Lower leg skin (tissue), 4 donors: ENCODE data around the gene LUZP1. TPM values are rescaled to one million over a fixed set of nuclear protein-coding genes. Genes with fewer than 3 reads are reported as not detected.

Experiments
- DNase-seq, 2 donors: peaks; one replicate each; pipeline ENCODE4 v3.0.0-alpha.2; 2019; ENCODE audit warnings: low spot score in 2 of 2
- H3K4me3 ChIP-seq: fragments of 200-600 bp; sonication (generic); 2 replicates; pipeline ENCODE4 v1.5.1; 2017; ENCODE audit warnings: mild to moderate bottlenecking, low read depth; ENCODE audit not compliant: poor library complexity, severe bottlenecking
- POLR2A ChIP-seq, 2 donors: fragments of 450-650 bp; IDR thresholded peaks; one replicate each; pipeline ENCODE4 v1.6.1; 2016 to 2017; ENCODE audit warnings: antibody characterized with exemption in 2 of 2, mild to moderate bottlenecking in 1 of 2, moderate library complexity in 1 of 2
- WGBS, 2 donors: methylation state at CpG; one replicate each; pipeline ENCODE4 v1.1.5; 2018; 5-methylcytosine and 5-hydroxymethylcytosine counted together
- intact Hi-C: fragments of 100-400 bp; cut with DNase I; formaldehyde crosslinking; loops from one replicate; pipeline ENCODE4 v1.15.0; 2023; ENCODE audit warnings: low total_unique reads
- total RNA-seq, 4 donors: library from RNA; depleted of rRNA; stranded (reverse); fragments of >200 nt; gene quantifications; one replicate each; pipeline ENCODE4 v1.1.0, GENCODE V29; 2016
- TF ChIP-seq, protein P1 (sequence below), 3 donors: fragments of 450-650 bp; IDR thresholded peaks; one replicate each; pipeline ENCODE4 v1.5.1; 2016; ENCODE audit warnings: antibody characterized with exemption in 3 of 3, mild to moderate bottlenecking in 3 of 3, moderate library complexity in 2 of 3

LUZP1 gene
- total RNA-seq, 4 donors from 2014 or later = 14.2 to 25.5 (median 19.3) TPM

DNA sequence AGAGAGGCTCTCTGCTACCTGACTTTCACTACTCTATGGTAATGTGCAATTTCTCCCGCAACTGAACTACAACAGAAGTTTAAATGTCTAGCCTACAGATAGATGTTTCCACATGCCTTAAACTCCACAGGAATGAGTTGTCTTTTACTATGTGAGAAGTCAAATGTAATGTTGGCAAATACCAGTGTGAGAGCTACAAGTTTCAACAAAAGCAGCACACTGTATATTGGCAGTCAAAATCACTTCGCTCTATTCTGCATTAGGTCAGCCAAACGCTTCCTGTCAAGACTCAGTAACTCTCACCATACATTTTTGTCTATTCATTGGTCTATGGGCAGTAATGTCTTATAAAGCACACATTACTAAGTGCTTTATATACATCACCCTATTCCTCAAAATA is 41.9 kb downstream of the LUZP1 start:
- WGBS, 2 donors = 51 to 61% methylated on average over 3 of the region's 3 CpGs
- no peak overlapping the region for H3K4me3 ChIP-seq
- intact Hi-C loops = no loop called here
- no peak for DNase-seq
- no peak for TF ChIP-seq POLR2A (IDR thresholded peaks at IDR 0.05)
- TF ChIP-seq, protein P1, sequence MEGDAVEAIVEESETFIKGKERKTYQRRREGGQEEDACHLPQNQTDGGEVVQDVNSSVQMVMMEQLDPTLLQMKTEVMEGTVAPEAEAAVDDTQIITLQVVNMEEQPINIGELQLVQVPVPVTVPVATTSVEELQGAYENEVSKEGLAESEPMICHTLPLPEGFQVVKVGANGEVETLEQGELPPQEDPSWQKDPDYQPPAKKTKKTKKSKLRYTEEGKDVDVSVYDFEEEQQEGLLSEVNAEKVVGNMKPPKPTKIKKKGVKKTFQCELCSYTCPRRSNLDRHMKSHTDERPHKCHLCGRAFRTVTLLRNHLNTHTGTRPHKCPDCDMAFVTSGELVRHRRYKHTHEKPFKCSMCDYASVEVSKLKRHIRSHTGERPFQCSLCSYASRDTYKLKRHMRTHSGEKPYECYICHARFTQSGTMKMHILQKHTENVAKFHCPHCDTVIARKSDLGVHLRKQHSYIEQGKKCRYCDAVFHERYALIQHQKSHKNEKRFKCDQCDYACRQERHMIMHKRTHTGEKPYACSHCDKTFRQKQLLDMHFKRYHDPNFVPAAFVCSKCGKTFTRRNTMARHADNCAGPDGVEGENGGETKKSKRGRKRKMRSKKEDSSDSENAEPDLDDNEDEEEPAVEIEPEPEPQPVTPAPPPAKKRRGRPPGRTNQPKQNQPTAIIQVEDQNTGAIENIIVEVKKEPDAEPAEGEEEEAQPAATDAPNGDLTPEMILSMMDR (IDR thresholded peaks at IDR 0.05) = no peak

- DNase-seq = no peak
- 39 to 48% methylated on average over 1 of the region's 1 CpG for WGBS, 2 donors
- no peak for TF ChIP-seq POLR2A (IDR thresholded peaks at IDR 0.05)
- TF ChIP-seq, protein P1 (IDR thresholded peaks at IDR 0.05) = no peak
- no peak overlapping the region for H3K4me3 ChIP-seq
- intact Hi-C loops = no loop called here
Measured at GRCh38 chr1:23126200-23126599, 42.5 kb downstream of the LUZP1 start.

DNA sequence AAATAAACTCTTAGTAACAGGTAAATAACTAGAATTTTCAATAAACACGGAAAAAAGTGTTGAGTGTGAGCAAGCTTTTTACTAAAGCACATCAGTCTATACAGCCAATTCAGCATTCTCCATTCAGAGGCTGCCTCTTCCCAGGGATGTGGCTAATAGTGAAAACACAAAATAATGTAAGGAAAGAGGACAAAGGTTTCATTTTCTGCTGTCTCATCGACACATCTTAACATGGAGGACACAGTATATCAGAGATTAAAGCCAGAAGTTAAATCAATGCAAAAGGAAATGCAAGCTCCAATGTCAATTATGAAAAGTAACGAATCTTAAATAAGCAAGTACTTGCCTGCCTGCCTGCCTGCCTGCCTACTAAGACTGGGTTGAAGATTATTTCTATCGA is 43.2 kb downstream of the LUZP1 start:
- H3K4me3 ChIP-seq = no peak overlapping the region
- TF ChIP-seq, protein P1 (IDR thresholded peaks at IDR 0.05) = no peak
- TF ChIP-seq POLR2A (IDR thresholded peaks at IDR 0.05) = no peak
- intact Hi-C loops = no loop called here
- no peak for DNase-seq
- WGBS, 2 donors = 63% methylated on average over 4 of the region's 4 CpGs

- intact Hi-C loops = no loop called here
- no peak for DNase-seq
- TF ChIP-seq, protein P1 (IDR thresholded peaks at IDR 0.05) = no peak
- TF ChIP-seq POLR2A (IDR thresholded peaks at IDR 0.05) = no peak
- H3K4me3 ChIP-seq = no peak overlapping the region
- 82 to 86% methylated on average over 4 of the region's 4 CpGs for WGBS, 2 donors
Measured at GRCh38 chr1:23124259-23125026, 44.2 kb downstream of the LUZP1 start.

GRCh38 chr1:23123528-23123927 is 45.1 kb downstream of the LUZP1 start:
- DNase-seq = no peak
- no peak overlapping the region for H3K4me3 ChIP-seq
- intact Hi-C loops = no loop called here
- TF ChIP-seq, protein P1 (IDR thresholded peaks at IDR 0.05) = no peak
- TF ChIP-seq POLR2A (IDR thresholded peaks at IDR 0.05) = no peak

GRCh38 chr1:23122796-23123195 is 45.9 kb downstream of the LUZP1 start:
- intact Hi-C loops = no loop called here
- no peak overlapping the region for H3K4me3 ChIP-seq
- DNase-seq = no peak
- WGBS, 2 donors = 30 to 37% methylated on average over 4 of the region's 4 CpGs
- TF ChIP-seq, protein P1 (IDR thresholded peaks at IDR 0.05) = no peak
- no peak for TF ChIP-seq POLR2A (IDR thresholded peaks at IDR 0.05)
